GM23338 (cell line): ENCODE results near the gene EVA1B. TPM values are rescaled to one million over a fixed set of nuclear protein-coding genes. Genes with fewer than 3 reads are reported as not detected.

ENCODE experiments used
- ATAC-seq: fragments of 200-7000 bp; cut with Tn5 transposase; 3 replicates; pipeline ENCODE4 v1.9.1; 2020
- DNase-seq: peaks from one replicate; pipeline ENCODE4 v3.0.0-alpha.2; 2015; ENCODE audit warnings: low spot score
- H2AFZ ChIP-seq: fragments of 200-600 bp; sonication (generic); 2 replicates; pipeline ENCODE4 v1.8.0; 2016; ENCODE audit warnings: antibody characterized with exemption, mild to moderate bottlenecking, moderate library complexity
- H3F3A ChIP-seq: fragments of 200-600 bp; sonication (generic); replicated peaks from 2 replicates; pipeline ENCODE4 v1.8.0; 2017; ENCODE audit warnings: antibody characterized with exemption, mixed run types, low read depth
- H3K27ac ChIP-seq: fragments of 200-600 bp; sonication (generic); 2 replicates; pipeline ENCODE4 v1.6.1; 2016; ENCODE audit warnings: low read depth
- H3K27me3 ChIP-seq: fragments of 200-600 bp; sonication (generic); 2 replicates; pipeline ENCODE4 v1.8.0; 2016; ENCODE audit warnings: mild to moderate bottlenecking, mixed run types, moderate library complexity; ENCODE audit not compliant: insufficient read depth
- H3K36me3 ChIP-seq: fragments of 200-600 bp; sonication (generic); 2 replicates; pipeline ENCODE4 v1.8.0; 2016; ENCODE audit warnings: mild to moderate bottlenecking; ENCODE audit not compliant: insufficient read depth
- H3K4me1 ChIP-seq: fragments of 200-600 bp; sonication (generic); 2 replicates; pipeline ENCODE4 v1.8.0; 2016; ENCODE audit warnings: mild to moderate bottlenecking, moderate library complexity; ENCODE audit not compliant: insufficient read depth
- H3K4me2 ChIP-seq: fragments of 200-600 bp; sonication (generic); 2 replicates; pipeline ENCODE4 v1.7.1; 2017; ENCODE audit warnings: mixed run types
- H3K4me3 ChIP-seq: fragments of 200-600 bp; sonication (generic); 2 replicates; pipeline ENCODE4 v1.6.1; 2016; ENCODE audit warnings: mixed run types
- H3K79me2 ChIP-seq: fragments of 200-600 bp; sonication (generic); replicated peaks from 2 replicates; pipeline ENCODE4 v1.8.0; 2017; ENCODE audit warnings: mild to moderate bottlenecking; ENCODE audit not compliant: insufficient read depth
- H3K9me2 ChIP-seq: fragments of 200-600 bp; sonication (generic); 2 replicates; pipeline ENCODE4 v1.8.0; 2017; ENCODE audit not compliant: insufficient read depth
- H4K20me1 ChIP-seq: fragments of 200-600 bp; sonication (generic); replicated peaks from 2 replicates; pipeline ENCODE4 v1.8.0; 2017; ENCODE audit warnings: mild to moderate bottlenecking; ENCODE audit not compliant: insufficient read depth
- H3K27ac Mint-ChIP-seq: 2 replicates; pipeline ENCODE4 v1.8.0; 2020; ENCODE audit warnings: inconsistent platforms, mild to moderate bottlenecking, moderate library complexity, mixed read lengths
- H3K27me3 Mint-ChIP-seq: 3 replicates; pipeline ENCODE4 v1.8.0; 2022; ENCODE audit warnings: low read depth, mild to moderate bottlenecking, moderate library complexity, mixed read lengths, inconsistent platforms; ENCODE audit not compliant: insufficient read depth, poor library complexity
- H3K36me3 Mint-ChIP-seq: 3 replicates; pipeline ENCODE4 v1.8.0; 2021; ENCODE audit warnings: low read depth, mild to moderate bottlenecking, inconsistent platforms, moderate library complexity, mixed read lengths
- H3K4me1 Mint-ChIP-seq: 3 replicates; pipeline ENCODE4 v1.8.0; 2020; ENCODE audit warnings: mild to moderate bottlenecking, inconsistent platforms, mixed read lengths
- H3K4me3 Mint-ChIP-seq: 3 replicates; pipeline ENCODE4 v1.8.0; 2021; ENCODE audit warnings: moderate library complexity, mild to moderate bottlenecking, inconsistent platforms, mixed read lengths
- H3K9me3 Mint-ChIP-seq: 3 replicates; pipeline ENCODE4 v1.8.0; 2020; ENCODE audit warnings: moderate library complexity, mild to moderate bottlenecking, inconsistent platforms, mixed read lengths
- CREB1 ChIP-seq: fragments of 250-450 bp; sonication (Bioruptor Pico); IDR thresholded peaks from 2 replicates; pipeline ENCODE4 v1.5.0; 2020; ENCODE audit warnings: low read depth, mild to moderate bottlenecking, moderate library complexity
- CTCF ChIP-seq, 2 experiments: fragments of 200-600 bp in 1 of 2; sonication (generic) in 1 of 2; conservative IDR thresholded peaks; 2 replicates each; pipeline versions ENCODE4 v1.5.1 to v1.6.1; 2016 to 2017; ENCODE audit warnings: antibody characterized with exemption in 2 of 2, low read depth in 2 of 2, mild to moderate bottlenecking in 2 of 2, moderate library complexity in 1 of 2
- JUNB ChIP-seq: IDR thresholded peaks from one replicate; pipeline ENCODE4 v1.6.1; 2016; ENCODE audit warnings: antibody characterized with exemption; ENCODE audit not compliant: unreplicated experiment
- POLR2AphosphoS5 ChIP-seq: IDR thresholded peaks from 2 replicates; pipeline ENCODE4 v1.6.1; 2016; ENCODE audit warnings: antibody characterized with exemption, low read depth
- STAT1 ChIP-seq: IDR thresholded peaks from one replicate; pipeline ENCODE4 v1.6.1; 2016; ENCODE audit warnings: antibody characterized with exemption; ENCODE audit not compliant: unreplicated experiment
- ZNF114 ChIP-seq: fragments of 250-450 bp; sonication (Bioruptor Pico); IDR thresholded peaks from 2 replicates; pipeline ENCODE4 v1.5.0; 2020; ENCODE audit warnings: mild to moderate bottlenecking, moderate library complexity
- polyA plus RNA-seq: library from polyadenylated mRNA; unstranded; fragments of >200 nt; fragmentation: Nextera tagmentation; extraction: Ambion mirVana; gene quantifications from 2 replicates; pipeline ENCODE4 v1.2.1, GENCODE V29; 2016
- total RNA-seq: library from RNA; depleted of rRNA; stranded (reverse); fragments of >200 nt; shearing (Covaris generic); gene quantifications from 2 replicates; pipeline ENCODE4 v1.2.3, GENCODE V29; 2014
- TF ChIP-seq, protein P1 (sequence below): IDR thresholded peaks from 2 replicates; pipeline ENCODE4 v1.6.1; 2016; ENCODE audit warnings: antibody characterized with exemption

Gene EVA1B
- total and polyA plus RNA-seq, 2 experiments from 2014 or later, result 9.2 to 27.3 TPM

DNA sequence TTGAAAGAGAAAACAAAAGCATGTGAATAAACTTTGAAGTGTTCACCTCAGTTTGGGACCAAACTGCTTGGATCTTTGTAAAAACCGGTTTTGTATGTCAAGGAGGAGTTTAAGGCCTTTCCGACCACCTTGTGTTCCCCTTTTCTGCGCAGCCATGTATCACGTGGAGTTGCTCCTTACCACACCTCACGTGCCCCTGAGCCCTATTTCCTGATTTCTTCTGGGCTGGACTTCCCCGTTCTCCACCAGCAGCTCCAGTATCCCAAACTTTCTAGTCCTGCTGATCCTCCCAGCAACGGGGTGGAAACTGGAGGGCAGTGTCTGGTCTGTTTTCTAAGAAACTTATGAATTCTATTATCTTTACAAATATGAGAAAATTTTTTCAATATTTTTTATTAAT, 18.9 kb downstream of the EVA1B start:
- peaks cover 12% of the 10 kb centered on the region for H4K20me1 ChIP-seq
- ATAC-seq, result no peak

DNA sequence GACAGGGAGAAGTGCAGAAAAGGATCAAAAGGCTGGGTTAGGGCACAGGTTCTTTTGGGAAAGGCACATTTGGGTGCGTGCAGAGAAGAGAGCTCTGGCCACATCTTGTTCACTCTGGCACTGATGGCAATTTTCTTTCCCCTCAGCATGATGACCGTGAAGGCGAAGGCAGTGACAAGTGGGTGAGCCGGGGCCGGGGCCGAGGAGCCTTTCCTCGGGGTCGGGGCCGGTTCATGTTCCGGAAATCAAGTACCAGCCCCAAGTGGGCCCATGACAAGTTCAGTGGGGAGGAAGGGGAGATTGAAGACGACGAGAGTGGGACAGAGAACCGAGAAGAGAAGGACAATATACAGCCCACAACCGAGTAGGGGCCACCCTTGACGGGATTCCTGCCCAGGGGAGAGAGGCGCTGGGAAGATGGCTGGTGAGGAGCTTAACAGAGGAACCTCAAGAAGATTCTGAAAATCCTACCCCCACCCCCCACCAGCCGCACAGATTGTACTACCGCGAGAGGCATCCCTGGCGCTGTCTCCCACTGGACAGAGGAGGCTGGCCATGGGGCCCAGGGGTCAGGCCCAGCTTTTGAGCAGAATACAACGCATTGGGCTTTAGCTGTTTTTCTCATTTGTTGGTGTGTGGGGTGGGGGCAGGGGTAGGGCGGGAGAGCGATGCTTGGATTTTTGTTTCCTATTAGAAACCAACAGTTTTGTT, 19.6 kb downstream of the EVA1B start:
- DNase-seq (no peak), ATAC-seq (no peak)
- Histone ChIP-seq H3K4me2 (no peak overlapping the region), H4K20me1 (peaks cover 12% of the 10 kb centered on the region), H3K4me1 (peaks cover 12% of the 10 kb centered on the region), H3K79me2 (0 out of 2 replicates have a peak, but pooled peaks cover 4% of the 10 kb centered on the region), H3K36me3 (peaks cover 25% of the 10 kb centered on the region), H3K4me3 (no peak overlapping the region), H3F3A (peaks cover 16% of the 10 kb centered on the region), H3K27ac (no peak overlapping the region), H2AFZ (no peak overlapping the region), H3K27me3 (no peaks in the 10 kb centered on the region), H3K9me2 (no peaks in the 10 kb centered on the region)
- H3K27me3 Mint-ChIP-seq, result peaks cover 19% of the 10 kb centered on the region
- peaks cover 13% of the 10 kb centered on the region for H3K4me1 Mint-ChIP-seq
- no peak overlapping the region for H3K4me3 Mint-ChIP-seq
- no peak overlapping the region for H3K27ac Mint-ChIP-seq
- H3K36me3 Mint-ChIP-seq, result peaks cover 65% of the 10 kb centered on the region
- H3K9me3 Mint-ChIP-seq, result no peaks in the 10 kb centered on the region
- TF ChIP-seq JUNB, result no peak

More for the DNA sequence above, 18.9 kb downstream of the EVA1B start:
- Mint-ChIP-seq H3K4me1 (peaks cover 13% of the 10 kb centered on the region), H3K9me3 (no peaks in the 10 kb centered on the region), H3K27ac (no peak overlapping the region), H3K27me3 (peaks cover 17% of the 10 kb centered on the region), H3K36me3 (peaks cover 65% of the 10 kb centered on the region), H3K4me3 (no peak overlapping the region)
- peaks cover 16% of the 10 kb centered on the region for H3F3A ChIP-seq
- no peaks in the 10 kb centered on the region for H3K27me3 ChIP-seq
- no peak overlapping the region for H2AFZ ChIP-seq
- H3K4me3 ChIP-seq, result no peak overlapping the region
- no peak overlapping the region for H3K4me2 ChIP-seq
- 0 out of 2 replicates have a peak, but pooled peaks cover 4% of the 10 kb centered on the region for H3K79me2 ChIP-seq
- TF ChIP-seq CREB1 (CRISPR knock-in tag) (no peak), POLR2AphosphoS5 (no peak), ZNF114 (CRISPR knock-in tag) (no peak)
- TF ChIP-seq, protein P1, sequence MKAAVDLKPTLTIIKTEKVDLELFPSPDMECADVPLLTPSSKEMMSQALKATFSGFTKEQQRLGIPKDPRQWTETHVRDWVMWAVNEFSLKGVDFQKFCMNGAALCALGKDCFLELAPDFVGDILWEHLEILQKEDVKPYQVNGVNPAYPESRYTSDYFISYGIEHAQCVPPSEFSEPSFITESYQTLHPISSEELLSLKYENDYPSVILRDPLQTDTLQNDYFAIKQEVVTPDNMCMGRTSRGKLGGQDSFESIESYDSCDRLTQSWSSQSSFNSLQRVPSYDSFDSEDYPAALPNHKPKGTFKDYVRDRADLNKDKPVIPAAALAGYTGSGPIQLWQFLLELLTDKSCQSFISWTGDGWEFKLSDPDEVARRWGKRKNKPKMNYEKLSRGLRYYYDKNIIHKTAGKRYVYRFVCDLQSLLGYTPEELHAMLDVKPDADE, result no peak
- H3K36me3 ChIP-seq, result peaks cover 25% of the 10 kb centered on the region
- H3K4me1 ChIP-seq, result peaks cover 12% of the 10 kb centered on the region
- H3K27ac ChIP-seq, result peak overlapping the region; percentile 55; the same call in 1 of the 2 replicates
- no peak for DNase-seq
- H3K9me2 ChIP-seq, result no peaks in the 10 kb centered on the region

- peaks cover 30% of the 10 kb centered on the region for H3K36me3 ChIP-seq
- ATAC-seq, result no peak
- H3K4me1 ChIP-seq, result peaks cover 12% of the 10 kb centered on the region
- Mint-ChIP-seq H3K4me3 (no peak overlapping the region), H3K9me3 (no peaks in the 10 kb centered on the region), H3K36me3 (peaks cover 69% of the 10 kb centered on the region), H3K27me3 (peaks cover 19% of the 10 kb centered on the region), H3K4me1 (peaks cover 13% of the 10 kb centered on the region), H3K27ac (no peak overlapping the region)
- no peaks in the 10 kb centered on the region for H3K9me2 ChIP-seq
- H3K79me2 ChIP-seq, result 0 out of 2 replicates have a peak, but pooled peaks cover 4% of the 10 kb centered on the region
- H3K4me2 ChIP-seq, result no peak overlapping the region
- H4K20me1 ChIP-seq, result peaks cover 12% of the 10 kb centered on the region; the same call in 1 of the 2 replicates
- H3K27me3 ChIP-seq, result no peaks in the 10 kb centered on the region
- H3K4me3 ChIP-seq, result no peak overlapping the region
- no peak overlapping the region for H3K27ac ChIP-seq
- H2AFZ ChIP-seq, result no peak overlapping the region
- H3F3A ChIP-seq, result peaks cover 16% of the 10 kb centered on the region
- DNase-seq, result no peak
- TF ChIP-seq CTCF (conservative IDR thresholded peaks at IDR 0.05; ENCODE audit: low read depth in 2 of 2) (no peak), CREB1 (CRISPR knock-in tag) (no peak), STAT1 (no peak)
- TF ChIP-seq, protein P1, result no peak
Measured at GRCh38 chr1:36303244-36303643, 20.2 kb downstream of the EVA1B start.
